HG03159 (cell line): Measurements from ENCODE around the gene ZNF860.
A peak's percentile ranks its signal among the peaks of the same experiment; 100 is the strongest.
"Not testable (repeated sequence)": the region's sequence is repeated elsewhere in the genome, so short reads cannot be mapped to it uniquely, and the experiment has no call there.

Experiments
- ATAC-seq: cut with Tn5 transposase; IDR thresholded peaks from one replicate; pipeline ENCODE4 v1.9.1; 2021; ENCODE audit warnings: mild to moderate bottlenecking, moderate library complexity; ENCODE audit not compliant: unreplicated experiment

ZNF860 gene

GRCh38 chr3:31960793-31961431 lies 20.6 kb upstream of the ZNF860 start:
- peak; percentile 69 for ATAC-seq

DNA sequence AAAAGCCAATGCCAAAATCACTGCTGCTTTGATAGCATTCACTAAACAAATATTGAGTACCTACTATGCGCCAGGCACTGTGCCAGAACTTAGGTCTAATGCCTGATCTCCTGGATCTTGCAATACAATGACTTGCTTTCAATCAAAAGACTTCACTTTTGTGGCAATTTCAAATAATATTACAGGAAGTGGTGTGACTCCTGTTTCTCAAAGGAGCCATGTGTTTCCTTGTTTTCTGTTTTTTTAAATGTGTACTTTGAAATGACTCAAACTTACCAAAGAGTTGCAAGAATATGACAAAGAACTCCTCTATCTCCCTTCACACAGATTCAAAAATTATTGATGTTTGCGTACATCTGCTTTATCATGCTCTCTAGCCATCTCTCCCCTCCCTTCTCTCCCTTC lies 18.7 kb upstream of the ZNF860 start:
- no peak for ATAC-seq

DNA sequence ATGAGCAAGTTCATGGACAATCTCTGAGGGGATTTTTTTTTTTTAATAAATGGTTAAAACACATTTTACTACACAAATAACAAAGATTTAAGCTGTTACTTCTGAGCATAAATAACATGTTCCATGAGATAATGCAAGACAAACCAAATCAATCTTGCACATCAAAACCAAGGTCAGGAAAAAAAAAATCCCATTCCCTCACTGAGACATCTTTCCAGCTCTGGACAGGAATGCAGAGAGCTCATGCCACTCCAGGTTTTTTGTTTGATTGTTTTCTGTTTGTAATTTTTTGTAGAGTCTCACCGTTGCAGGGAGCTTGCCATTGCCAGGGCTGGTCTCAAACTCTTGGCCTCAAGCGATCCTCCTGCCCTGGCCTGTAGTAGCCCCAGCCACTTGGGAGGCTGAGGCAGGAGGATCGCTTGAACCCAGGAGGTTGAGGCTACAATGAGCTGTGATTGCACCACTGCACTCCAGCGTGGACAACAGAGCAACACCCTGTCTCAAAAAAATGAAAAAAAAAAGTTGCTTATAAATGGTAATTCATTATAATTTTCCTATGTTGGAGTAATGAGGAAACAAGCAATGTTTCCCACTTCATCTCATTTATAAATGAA lies 14.5 kb upstream of the ZNF860 start:
- no peak for ATAC-seq

GRCh38 chr3:31967592-31967991 lies 14.0 kb upstream of the ZNF860 start:
- no peak for ATAC-seq

DNA sequence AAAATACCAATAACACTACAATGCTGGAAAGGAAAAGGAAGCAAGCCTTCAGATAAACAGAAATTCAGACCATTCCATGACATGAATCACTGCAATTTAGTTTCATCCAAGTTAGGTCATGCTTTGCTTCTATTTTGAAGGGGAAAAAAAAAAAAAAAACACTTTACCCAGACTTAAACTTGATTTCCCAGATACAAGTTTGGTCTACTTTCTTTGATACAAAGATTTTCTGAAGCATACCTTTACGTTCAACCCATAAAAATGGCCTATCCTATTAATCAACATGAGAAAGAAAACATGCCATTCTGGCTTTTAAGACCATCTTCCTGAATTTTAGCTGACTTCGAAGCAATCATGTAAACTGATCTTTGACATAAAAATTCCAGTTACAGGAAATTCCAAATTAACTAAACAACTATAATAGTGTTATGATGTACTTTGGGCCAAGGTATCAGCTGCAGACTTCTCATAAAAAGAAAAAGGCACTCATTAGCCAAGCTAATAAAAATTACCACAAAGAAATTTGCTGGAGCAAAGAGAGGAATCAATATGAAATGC lies 13.1 kb upstream of the ZNF860 start:
- ATAC-seq: no peak

DNA sequence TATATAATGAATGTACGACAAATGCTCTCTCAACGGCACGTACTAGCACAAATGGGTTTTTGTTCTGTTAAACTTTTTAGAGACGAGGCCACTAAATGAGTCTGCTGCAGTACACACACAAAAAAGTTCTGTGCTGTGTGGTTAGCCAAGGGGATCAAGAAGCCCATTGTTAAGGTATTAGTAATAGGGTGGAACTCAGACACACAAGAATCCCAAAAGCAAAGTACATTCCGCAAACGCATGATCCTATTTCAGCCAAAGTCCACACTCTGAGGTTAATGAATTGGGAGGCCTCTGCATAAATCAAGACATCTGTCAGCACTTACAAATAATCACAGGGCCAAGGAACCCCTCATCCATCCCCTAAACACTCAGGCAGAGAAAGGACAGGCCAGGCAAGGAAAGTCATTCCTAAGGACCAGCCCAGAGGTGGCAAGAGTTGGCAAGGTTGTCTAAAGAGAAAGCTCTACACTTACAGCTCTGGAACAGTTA lies 12.6 kb upstream of the ZNF860 start:
- no peak for ATAC-seq

DNA sequence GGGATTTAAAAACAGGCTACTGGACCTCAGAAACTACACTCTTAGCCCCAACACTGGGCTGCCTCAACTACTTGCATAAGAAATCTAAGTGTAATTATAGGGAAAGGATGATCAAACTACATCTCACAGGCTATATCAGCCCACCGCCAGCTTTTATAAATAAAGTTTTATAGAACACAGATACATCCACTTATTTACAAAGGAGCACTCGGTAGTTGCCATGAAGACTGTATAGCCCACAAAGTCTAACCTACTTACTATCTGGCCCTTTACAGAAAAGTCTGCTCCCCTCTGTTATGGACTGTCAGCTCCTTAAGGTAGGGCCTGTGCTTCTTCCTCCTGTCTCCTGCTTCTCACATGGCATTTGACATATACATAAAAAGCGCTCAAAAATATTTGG lies 9.9 kb upstream of the ZNF860 start:
- ATAC-seq: no peak

DNA sequence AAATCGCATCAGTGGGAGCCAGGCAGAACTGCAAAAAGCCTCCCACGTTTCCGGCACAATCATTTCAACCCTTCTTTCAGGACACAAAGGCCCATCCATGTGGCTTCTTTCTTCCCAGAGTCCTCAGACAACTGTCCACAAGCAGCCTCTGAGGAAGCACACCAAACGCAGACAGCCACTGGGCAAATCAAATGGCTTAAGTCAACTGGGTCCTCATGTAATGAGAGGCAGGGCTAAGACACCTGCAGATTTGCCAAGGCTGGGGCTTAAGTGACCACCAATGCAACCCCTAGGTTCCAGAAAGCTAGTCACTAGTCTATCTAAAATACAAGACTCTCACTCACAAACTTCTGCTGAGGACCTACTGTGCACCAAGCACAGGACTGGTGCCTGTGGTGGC lies 8.5 kb upstream of the ZNF860 start:
- ATAC-seq: no peak

DNA sequence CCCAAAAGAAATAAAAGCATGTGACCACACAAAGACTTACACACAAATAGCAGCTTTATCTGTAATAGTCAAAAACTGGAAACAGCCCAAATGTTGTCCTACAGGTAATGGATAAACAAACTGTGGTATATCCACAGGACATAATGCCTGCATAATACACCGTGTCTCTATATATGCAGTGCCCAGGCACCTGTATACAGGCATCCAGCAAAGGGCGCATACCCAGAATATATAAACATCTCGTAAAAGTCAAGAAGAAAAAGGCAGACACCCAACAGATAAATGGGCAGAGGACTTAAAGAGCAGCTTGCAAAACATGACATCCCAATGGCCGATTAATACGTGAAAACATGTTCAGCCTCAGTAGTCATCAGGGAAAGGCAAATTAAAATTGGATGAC lies 7.7 kb upstream of the ZNF860 start:
- no peak for ATAC-seq

GRCh38 chr3:31974471-31974870 lies 7.1 kb upstream of the ZNF860 start:
- ATAC-seq: no peak

GRCh38 chr3:31974964-31975363 lies 6.6 kb upstream of the ZNF860 start:
- ATAC-seq: no peak

DNA sequence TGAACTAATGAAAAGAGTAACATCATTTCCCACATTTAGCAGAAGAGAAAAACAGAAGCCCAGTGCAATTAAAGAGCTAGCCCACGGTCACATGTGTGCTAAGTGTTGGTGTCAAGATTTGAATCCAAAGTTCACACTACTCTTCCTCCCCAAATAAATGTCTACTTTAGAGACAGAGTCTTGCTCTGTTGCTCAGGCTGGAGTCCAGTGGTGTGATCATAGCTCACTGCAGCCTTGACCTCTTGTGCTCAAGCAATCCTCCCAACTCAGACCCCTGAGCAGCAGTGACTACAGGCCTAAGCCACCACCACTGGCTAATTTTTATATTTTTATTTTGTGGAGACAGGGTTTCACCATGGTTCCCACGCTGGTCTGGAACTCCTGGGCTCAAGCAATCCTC lies 5.2 kb upstream of the ZNF860 start:
- no peak for ATAC-seq

- ATAC-seq: no peak
Measured at GRCh38 chr3:31977736-31978135, 3.8 kb upstream of the ZNF860 start.

DNA sequence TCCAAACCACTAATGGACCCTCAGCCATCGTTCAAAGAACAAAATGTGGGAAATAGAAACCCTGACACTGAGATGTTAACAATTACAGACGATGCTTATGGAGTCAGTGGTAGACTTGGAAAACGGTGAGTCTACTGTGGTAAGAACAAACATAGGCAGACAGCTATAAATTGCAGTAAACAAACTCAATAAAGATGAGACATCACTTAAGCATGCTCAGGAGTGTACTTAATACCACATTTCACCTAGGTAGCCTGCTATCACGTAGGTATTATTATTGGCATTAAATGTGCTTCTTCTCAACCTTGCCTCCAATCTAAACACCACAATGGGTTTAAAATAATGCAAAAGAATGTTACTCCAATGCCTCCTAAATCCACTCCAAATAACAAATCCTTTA lies 3.0 kb upstream of the ZNF860 start:
- no peak for ATAC-seq

DNA sequence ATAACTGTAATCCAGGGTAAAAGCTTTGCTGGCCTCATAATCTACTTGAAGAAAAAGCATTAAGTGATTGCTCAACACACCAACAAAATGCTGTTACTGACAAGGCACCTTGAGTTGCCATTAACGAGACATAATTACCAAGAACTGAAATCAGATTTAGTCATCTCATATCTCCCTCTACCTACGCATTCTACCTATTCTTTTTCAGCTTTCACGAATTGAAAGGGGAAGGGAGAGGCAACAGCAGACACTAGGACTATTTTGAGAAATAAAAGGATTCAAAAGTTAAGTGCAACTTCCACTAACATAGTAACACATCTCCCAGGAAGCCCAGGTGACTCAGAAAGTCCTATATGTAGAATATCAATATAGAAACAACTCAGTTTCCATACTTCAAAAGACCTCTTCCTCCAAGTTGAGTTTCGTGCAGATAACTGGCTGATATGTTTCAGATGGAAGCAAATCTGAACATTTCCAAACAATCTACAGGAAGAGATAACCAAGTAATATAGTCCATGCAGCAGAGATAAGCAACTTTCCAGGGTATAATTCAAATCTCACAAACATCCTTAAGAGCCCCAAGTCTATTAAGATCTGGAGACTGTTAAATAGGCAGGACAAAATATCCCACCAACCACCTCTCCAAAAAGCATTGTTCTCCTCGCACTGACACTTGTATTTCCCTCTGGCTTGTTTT lies 2.4 kb upstream of the ZNF860 start:
- no peak for ATAC-seq

DNA sequence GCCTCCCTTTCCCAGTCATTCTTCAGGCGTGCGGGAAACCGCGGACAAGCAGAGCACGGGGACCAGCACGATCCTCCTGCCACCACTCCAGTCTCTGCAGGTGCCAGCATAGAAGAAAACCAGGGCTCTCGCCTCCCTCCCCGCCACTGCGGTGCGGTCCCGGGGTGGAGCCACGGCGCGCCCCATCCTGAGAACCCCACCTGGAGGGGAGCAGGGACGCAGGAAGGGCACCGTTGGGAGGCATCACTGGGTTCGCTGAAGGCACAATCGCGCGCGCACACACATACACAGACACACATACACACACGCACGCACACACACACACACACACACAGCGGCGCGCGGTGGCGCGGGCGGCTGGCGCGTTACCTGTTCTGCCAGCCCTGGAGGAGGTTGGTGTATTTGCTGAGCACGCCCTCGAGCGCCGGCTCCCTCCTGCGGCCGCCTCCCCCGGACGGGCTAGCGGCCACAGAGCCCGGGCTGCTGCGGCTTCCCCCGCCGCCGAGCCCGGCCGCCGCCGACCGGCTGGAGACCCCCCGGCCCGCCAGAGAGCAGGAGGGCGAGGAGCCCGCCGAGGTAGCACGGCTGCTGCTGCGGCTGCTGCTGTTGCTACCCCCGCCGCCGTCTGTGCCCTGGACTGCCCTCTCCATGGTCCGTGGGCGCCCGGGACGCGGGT lies 882 bp upstream of the ZNF860 start:
- peak; percentile 54 for ATAC-seq

DNA sequence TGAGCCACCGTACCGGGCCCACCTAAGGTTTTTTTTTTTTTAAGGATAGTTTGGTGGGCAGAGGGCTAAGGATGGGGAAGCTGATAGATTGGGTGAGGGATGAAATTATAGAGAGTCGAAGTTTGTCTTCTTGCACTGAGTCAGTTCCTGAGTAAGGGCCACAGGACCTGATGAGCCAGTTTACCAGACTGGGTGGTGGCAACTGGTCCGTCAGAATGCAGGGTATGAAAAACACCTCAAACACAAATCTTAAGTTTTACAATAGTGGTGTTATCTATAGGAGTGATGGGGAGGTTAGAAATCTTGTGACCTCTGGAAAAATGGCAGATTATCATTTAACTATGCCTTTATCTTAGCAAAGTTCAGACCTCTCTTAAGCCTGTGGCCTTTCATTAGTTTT lies 2.8 kb downstream of the ZNF860 start:
- no peak for ATAC-seq

DNA sequence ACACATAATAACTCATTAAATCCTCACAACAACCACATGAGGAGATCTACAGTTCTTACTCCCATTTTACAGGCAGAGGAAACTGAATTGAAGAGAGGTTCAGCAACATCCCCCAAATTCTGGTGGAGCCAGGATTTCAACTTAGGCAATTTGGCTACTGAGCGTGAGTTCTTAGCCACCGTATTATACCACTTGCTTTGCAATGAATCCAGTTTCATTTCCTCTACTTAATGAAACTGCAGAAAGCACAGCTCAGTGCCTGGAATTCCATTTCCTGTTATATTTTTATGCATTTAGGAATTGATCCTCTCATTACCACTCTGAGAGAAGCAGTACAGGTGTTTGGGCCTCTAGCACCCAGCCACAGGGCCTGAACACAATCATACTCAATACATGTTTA lies 4.3 kb downstream of the ZNF860 start:
- ATAC-seq: no peak

DNA sequence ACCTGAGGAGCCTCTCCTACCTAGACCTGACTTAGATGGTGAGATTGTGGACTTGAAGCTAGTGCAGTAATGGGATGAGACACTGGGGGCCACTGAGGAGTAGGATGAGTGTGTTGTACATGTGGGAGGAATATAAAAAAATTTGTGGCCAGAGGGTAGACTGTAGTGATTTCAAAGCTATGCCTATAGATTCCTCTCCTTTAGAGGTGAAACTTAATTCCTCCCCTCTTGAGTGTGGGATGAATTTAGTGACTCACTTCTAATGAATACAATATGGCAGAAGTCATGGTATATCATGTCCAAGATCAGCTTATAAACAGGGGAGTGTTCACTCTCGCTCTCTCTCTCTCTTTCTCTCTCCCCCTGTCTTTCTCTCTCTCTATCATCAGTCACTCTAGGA lies 6.7 kb downstream of the ZNF860 start:
- no peak for ATAC-seq

DNA sequence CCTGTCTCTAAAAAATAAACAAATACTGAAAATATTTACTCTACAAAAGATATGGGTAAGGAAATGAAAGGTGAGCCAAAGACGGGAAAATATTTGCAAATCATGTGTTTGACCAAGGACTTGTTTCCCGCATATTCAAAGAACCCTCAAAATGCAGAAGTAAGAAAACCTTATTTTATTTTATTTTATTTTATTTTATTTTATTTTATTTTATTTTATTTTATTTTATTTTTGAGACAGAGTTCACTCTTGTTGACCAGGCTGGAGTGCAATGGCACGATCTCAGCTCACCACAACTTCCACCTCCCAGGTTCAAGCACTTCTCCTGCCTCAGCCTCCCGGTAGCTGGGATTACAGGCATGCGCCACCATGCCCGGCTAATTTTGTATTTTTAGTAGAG lies 11.4 kb downstream of the ZNF860 start:
- ATAC-seq: not testable (repeated sequence)

DNA sequence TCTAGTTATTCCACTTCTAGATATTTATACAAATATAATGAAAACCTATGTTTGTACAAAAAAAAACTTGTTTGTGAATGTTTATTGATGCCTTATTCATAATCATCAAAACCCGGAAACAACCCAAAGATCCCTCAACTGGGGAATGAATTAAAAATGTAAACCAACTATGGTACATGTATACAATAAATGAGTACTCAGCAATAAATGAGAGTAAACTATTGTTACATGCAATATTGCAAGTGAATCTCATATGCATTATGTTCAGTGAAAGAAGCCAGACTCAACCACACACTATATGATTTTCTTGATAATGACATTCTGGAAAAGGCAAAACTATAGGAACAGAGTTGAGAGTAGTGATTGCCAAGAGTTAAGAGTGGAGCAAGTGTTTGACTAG lies 12.3 kb downstream of the ZNF860 start:
- ATAC-seq: no peak
